C4-2B (cell line): ENCODE results near the gene COX18.

ENCODE experiments used
- ZFX ChIP-seq: fragments of 450-650 bp; IDR thresholded peaks from 2 replicates; pipeline ENCODE4 v1.6.1; 2017
- TF ChIP-seq, protein P1 (sequence below): fragments of 450-650 bp; conservative IDR thresholded peaks from 2 replicates; pipeline ENCODE4 v1.5.1; 2017; ENCODE audit warnings: mild to moderate bottlenecking

DNA sequence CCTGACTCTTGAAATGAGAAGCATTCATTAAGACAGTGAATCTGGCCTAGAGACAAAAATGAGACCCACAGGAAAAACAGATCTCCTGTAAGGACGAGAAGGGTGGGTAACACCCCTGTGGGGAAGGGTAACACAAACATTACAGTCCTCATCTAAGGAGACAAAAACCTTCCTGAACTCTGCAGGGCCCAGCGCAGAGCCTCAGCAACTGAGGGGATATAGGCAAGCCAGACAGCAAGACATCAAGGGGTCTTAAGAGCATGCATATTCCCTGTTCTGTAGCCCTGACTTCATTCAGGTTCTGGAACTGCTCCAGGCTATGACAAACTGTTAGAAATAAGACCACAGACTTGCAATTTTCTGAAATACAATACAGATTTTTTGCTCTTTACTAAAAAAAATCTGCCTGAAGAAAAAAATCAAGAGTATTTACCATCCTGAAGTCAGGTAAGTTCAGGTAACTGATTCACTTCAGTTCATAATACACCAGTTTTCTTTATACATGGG, 15.5 kb downstream of the COX18 start:
- TF ChIP-seq, protein P1, sequence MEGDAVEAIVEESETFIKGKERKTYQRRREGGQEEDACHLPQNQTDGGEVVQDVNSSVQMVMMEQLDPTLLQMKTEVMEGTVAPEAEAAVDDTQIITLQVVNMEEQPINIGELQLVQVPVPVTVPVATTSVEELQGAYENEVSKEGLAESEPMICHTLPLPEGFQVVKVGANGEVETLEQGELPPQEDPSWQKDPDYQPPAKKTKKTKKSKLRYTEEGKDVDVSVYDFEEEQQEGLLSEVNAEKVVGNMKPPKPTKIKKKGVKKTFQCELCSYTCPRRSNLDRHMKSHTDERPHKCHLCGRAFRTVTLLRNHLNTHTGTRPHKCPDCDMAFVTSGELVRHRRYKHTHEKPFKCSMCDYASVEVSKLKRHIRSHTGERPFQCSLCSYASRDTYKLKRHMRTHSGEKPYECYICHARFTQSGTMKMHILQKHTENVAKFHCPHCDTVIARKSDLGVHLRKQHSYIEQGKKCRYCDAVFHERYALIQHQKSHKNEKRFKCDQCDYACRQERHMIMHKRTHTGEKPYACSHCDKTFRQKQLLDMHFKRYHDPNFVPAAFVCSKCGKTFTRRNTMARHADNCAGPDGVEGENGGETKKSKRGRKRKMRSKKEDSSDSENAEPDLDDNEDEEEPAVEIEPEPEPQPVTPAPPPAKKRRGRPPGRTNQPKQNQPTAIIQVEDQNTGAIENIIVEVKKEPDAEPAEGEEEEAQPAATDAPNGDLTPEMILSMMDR, result no peak
- no peak for TF ChIP-seq ZFX
